ENCODE measurements around the gene SCLT1. TPM values are rescaled to one million over a fixed set of nuclear protein-coding genes. Genes with fewer than 3 reads are reported as not detected.

Gene SCLT1
- total and polyA plus RNA-seq, 2 of the 8 experiments (the other 6 are each of a cell fraction or from before 2014, with no cell fraction given): 4.8 to 13.1 TPM

DNA sequence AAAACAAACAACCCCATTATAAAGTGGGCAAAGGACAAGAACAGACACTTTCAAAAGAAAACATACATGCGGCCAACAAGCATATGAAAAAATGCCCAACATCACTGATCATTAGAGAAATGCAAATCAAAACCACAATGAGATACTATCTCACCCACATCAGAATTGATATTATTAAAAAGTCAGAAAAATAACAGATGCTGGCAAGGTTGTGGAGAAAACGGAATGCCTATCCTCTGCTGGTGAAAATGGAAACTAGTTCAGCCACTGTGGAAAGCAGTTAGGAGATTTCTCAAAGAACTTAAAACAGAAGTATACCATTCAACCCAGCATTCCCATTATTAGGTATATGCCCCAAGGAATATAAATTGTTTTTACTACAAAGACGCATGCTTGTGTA lies 171.4 kb downstream of the SCLT1 start (continued):
- TF ChIP-seq EZH2 (IDR thresholded peaks at IDR 0.05; ENCODE audit: low read depth, low read length, severe bottlenecking) (no peak), TBP (IDR thresholded peaks at IDR 0.05; ENCODE audit: low read depth, low read length) (no peak), HDAC6 (IDR thresholded peaks at IDR 0.05; ENCODE audit: low read depth, low read length) (no peak), RNF2 (IDR thresholded peaks at IDR 0.05; ENCODE audit: borderline replicate concordance, low read depth, low read length, missing control alignments, poor library complexity, severe bottlenecking) (no peak)

All from H1 (cell line).